GM18526 (cell line): ENCODE data around the gene IKZF2.

Experiments used
- POLR2A ChIP-seq: IDR thresholded peaks from 3 replicates; pipeline ENCODE4 v1.6.1; 2011; ENCODE audit not compliant: insufficient read length; ENCODE audit errors: extremely low read depth

The IKZF2 gene

GRCh38 chr2:213151437-213152064 lies at the start of gene IKZF2:
IKZF2 (minus strand) TSS chr2:213151612; CDS start chr2:213148629, 2,983 bp downstream.
- TF ChIP-seq POLR2A = peak; percentile 33

GRCh38 chr2:213199871-213200270 lies 48.5 kb upstream of the IKZF2 start:
- no peak for TF ChIP-seq POLR2A

DNA sequence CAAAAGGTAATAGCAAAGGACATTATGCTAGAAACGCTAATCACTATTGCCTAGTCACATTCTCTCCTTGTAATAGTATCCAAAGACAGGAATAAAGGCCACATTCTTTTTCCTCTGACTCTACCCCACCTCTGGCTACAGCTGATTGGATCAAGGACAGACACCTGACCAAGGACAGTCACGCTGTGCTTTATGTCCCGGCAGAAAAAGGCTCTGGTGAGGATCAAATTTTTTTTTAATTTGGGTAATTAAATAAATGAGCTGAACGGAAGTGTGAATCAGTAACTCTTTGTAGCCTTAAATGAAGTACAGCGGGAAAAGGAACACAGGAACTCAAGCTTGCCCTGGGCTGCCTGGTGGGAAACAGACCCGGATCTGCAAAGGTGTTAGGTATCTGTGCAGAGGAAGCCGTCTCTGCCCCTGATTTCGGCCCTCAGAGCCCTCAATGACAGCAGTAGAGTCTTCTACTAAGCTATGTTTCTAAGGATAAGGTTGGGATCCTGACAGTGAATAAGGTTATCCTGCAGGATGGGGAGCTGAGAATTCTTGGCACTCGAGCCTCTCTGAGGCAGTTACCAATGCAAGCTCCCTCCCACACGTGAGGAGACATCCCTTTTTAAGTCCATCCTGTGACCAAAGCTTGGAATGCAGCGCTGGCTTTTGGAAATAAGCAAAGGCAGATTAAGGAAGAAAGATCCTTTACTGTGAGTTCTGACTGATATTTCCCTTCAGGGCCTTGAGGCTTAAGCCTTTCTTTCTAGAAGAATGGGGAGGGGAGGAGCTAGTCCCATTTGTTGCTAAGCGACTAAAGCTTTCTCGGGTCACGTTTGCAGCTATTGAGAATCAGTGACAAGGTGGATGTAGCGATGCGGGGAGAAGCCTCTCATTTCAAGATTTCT lies 37.8 kb upstream of the IKZF2 start:
- TF ChIP-seq POLR2A = no peak

GRCh38 chr2:213188533-213188867 lies 37.1 kb upstream of the IKZF2 start:
- TF ChIP-seq POLR2A = no peak

DNA sequence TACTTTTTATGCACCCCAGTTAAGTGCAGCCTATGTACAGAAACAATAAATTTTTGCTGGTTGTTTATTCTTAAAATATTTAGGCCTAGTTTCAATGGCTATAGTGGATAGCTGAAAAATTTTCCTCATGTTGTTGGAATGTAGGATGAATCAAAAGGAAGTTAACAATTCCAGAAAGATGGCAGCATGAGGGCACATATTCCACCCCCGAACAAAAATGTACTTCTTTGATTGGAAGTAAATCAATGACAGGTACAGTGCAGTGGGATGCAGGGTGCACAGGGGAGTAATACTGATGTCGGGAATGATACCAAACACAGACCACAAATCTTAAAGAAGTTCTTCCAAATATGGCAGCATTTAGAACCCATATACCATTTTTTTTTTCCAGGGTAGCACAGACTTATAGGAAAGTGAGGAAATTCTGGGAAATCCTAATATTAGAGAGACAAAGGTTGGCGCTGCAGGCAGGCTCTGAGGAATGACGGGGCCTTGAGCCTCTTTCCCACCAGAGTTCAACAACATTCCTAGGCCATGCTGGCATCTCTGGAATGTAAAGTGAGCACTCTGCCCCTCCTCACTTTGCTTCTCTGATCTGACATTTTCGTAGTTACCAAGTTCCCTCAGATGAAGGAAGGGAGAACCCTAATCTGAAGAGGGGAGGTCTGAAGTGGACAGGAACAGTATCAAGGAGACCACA lies 36.6 kb upstream of the IKZF2 start:
- no peak for TF ChIP-seq POLR2A

DNA sequence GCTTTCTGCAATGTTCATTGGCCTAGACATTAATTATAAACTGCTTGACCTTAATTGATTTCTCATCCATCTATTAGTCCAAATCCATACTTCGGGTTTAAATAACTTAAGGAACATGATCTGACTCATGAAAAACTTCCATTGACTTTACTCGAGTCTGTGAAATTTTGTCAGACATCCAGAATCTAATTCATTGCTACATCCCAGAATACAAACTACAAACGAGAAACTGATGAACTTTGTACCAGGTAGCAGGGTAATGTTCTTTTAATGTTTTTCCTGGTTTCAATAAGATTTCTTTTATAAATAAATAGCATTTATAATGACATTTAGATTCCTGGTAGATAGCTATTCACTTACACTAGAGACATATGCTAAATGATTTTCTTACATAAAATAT lies 36.0 kb upstream of the IKZF2 start:
- TF ChIP-seq POLR2A = no peak

- no peak for TF ChIP-seq POLR2A
Measured at GRCh38 chr2:213185147-213185822, 33.9 kb upstream of the IKZF2 start.

- no peak for TF ChIP-seq POLR2A
Measured at GRCh38 chr2:213181712-213182111, 30.3 kb upstream of the IKZF2 start.

DNA sequence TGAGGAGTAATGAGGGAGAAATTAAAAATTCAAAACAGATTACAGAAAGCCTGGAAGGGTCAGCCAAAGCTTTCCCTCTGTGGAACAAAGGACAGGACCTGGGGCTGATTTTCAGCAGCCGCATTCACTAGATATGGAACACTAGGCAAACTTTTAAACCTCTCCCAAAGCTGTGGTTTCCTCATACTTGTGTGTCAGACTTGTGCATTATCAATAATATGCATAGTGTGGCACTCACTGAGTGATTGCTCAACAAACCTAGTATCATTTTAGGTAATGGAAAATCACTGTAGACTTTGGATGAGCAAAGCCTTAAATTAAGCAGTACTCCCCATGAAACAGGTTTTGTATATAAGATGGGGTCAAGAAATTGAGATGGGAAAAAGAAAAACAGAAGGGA lies 26.3 kb upstream of the IKZF2 start:
- TF ChIP-seq POLR2A = no peak

- TF ChIP-seq POLR2A = no peak
Measured at GRCh38 chr2:213175673-213176247, 24.3 kb upstream of the IKZF2 start.

GRCh38 chr2:213172641-213173040 lies 21.2 kb upstream of the IKZF2 start:
- TF ChIP-seq POLR2A = no peak

DNA sequence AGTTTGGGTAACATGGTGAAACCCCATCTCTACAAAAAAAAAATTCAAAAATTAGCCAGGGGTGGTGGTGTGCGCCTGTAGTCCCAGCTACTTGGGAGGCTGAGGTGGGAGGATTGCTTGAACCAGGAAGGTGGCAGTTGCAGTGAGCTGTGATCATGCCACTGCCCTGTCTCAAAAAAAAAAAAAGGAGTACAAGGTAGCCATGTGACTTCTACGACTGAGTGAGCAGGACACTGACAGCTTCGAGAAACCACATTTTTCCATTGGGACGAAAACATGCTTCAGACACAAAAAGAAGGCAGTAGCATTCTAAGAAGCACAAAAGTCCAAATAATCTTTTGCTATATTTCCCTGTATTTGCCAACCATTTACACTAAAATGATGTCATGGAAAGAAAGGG lies 19.7 kb upstream of the IKZF2 start:
- no peak for TF ChIP-seq POLR2A

- TF ChIP-seq POLR2A = no peak
Measured at GRCh38 chr2:213167271-213167930, 16.0 kb upstream of the IKZF2 start.

DNA sequence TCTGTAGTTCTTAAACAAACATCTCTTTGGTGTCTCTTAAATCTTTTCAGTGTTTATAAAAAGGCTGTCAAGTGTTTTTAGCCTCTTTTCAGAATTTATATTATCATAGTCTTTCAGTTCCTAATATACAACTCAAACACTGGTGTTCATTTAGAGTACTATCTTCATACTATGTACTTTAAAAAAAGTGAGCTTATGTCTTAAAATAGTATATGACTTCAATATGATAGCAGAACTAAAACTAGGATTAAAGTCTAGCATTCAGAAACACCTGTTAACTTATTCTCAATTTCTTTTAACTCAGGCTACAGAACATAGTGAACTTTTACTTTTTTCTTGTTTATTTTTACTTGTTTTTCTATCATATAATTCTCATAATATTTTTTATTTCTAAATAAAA lies 14.7 kb upstream of the IKZF2 start:
- no peak for TF ChIP-seq POLR2A

GRCh38 chr2:213164263-213164662 lies 12.9 kb upstream of the IKZF2 start:
- no peak for TF ChIP-seq POLR2A
